NB4 (cell line): ENCODE results near the gene CUL9.

Experiments used
- CTCF ChIP-seq: IDR thresholded peaks from one replicate; pipeline ENCODE4 v1.5.1; 2012; ENCODE audit warnings: low read depth, low read length
- POLR2A ChIP-seq: IDR thresholded peaks from 2 replicates; pipeline ENCODE4 v1.6.1; 2011; ENCODE audit warnings: mild to moderate bottlenecking; ENCODE audit not compliant: insufficient read length; ENCODE audit errors: extremely low read depth

DNA sequence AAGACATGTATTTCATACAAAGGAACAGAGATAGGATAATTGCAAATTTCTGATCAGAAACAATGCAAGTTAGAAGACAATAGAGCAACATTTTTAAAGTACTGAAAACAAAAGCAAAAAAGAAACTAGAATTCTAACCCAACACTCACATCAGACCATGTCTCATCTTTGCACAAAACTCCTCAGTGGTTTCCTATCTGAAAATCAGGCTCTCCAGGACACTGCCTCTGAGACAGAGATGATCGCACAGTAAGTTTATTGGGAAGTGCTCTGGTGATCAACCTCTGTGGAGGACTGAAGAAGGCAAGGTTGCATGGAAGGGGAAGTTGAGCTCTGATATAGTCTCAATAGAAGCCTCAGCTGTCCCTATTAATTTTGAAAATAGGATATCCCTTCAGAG, 59.0 kb downstream of the CUL9 start:
- no peak for TF ChIP-seq CTCF
- no peak for TF ChIP-seq POLR2A
